ENCODE data around the gene NDUFB7.
"Not testable (repeated sequence)": the region's sequence is repeated elsewhere in the genome, so short reads cannot be mapped to it uniquely, and the experiment has no call there.

NDUFB7 gene

GRCh38 chr19:14570864-14571527 lies 870 bp downstream of the NDUFB7 start:
- DNase-seq (ENCODE audit: low spot score) = no peak

- no peak for DNase-seq (ENCODE audit: low spot score)
Measured at GRCh38 chr19:14567079-14567478, 4.8 kb downstream of the NDUFB7 start.

- DNase-seq (ENCODE audit: low spot score) = no peak
Measured at GRCh38 chr19:14566712-14567077, 5.2 kb downstream of the NDUFB7 start.

- no peak for DNase-seq (ENCODE audit: low spot score)
Measured at GRCh38 chr19:14565765-14566711, 5.8 kb downstream of the NDUFB7 start.

GRCh38 chr19:14565298-14565679 lies 6.6 kb downstream of the NDUFB7 start:
- no peak for DNase-seq (ENCODE audit: low spot score)

GRCh38 chr19:14564652-14565297 lies 7.1 kb downstream of the NDUFB7 start:
- DNase-seq (ENCODE audit: low spot score) = not testable (repeated sequence)

- peak; percentile 93 for DNase-seq (ENCODE audit: low spot score)
Measured at GRCh38 chr19:14563989-14564651, 7.7 kb downstream of the NDUFB7 start.

GRCh38 chr19:14563590-14563926 lies 8.3 kb downstream of the NDUFB7 start:
- DNase-seq (ENCODE audit: low spot score) = no peak

GRCh38 chr19:14562660-14563589 lies 8.9 kb downstream of the NDUFB7 start:
- no peak for DNase-seq (ENCODE audit: low spot score)

GRCh38 chr19:14561847-14562351 lies 10.0 kb downstream of the NDUFB7 start:
- no peak for DNase-seq (ENCODE audit: low spot score)

- DNase-seq (ENCODE audit: low spot score) = no peak
Measured at GRCh38 chr19:14561249-14561648, 10.6 kb downstream of the NDUFB7 start.

- DNase-seq (ENCODE audit: low spot score) = no peak
Measured at GRCh38 chr19:14560776-14561108, 11.1 kb downstream of the NDUFB7 start.

GRCh38 chr19:14559916-14560775 lies 11.7 kb downstream of the NDUFB7 start:
- DNase-seq (ENCODE audit: low spot score) = no peak

GRCh38 chr19:14558370-14559066 lies 13.3 kb downstream of the NDUFB7 start:
- DNase-seq (ENCODE audit: low spot score) = no peak

- peak; percentile 91 for DNase-seq (ENCODE audit: low spot score)
Measured at GRCh38 chr19:14556662-14557188, 15.1 kb downstream of the NDUFB7 start.

- no peak for DNase-seq (ENCODE audit: low spot score)
Measured at GRCh38 chr19:14555918-14556661, 15.8 kb downstream of the NDUFB7 start.

- DNase-seq (ENCODE audit: low spot score) = no peak
Measured at GRCh38 chr19:14554382-14554812, 17.5 kb downstream of the NDUFB7 start.

GRCh38 chr19:14553939-14554243 lies 18.0 kb downstream of the NDUFB7 start:
- DNase-seq (ENCODE audit: low spot score) = no peak
